Ascending aorta (tissue), 2 donors: ENCODE data around the gene SLC12A6. TPM values are rescaled to one million over a fixed set of nuclear protein-coding genes. Genes with fewer than 3 reads are reported as not detected.
A peak's percentile ranks its signal among the peaks of the same experiment; 100 is the strongest.

ENCODE experiments used
- DNase-seq, 2 donors: peaks; one replicate each; pipeline ENCODE4 v3.0.0-alpha.2; 2019; ENCODE audit warnings: low spot score in 2 of 2
- H3K27ac ChIP-seq, 2 donors: fragments of 200-600 bp; sonication (generic); one replicate each; pipeline ENCODE4 v1.5.1; 2016 to 2017; ENCODE audit warnings: mild to moderate bottlenecking in 1 of 2
- H3K27me3 ChIP-seq: fragments of 200-600 bp; sonication (generic); one replicate; pipeline ENCODE4 v1.5.1; 2017
- H3K36me3 ChIP-seq, 2 donors: fragments of 200-600 bp; sonication (generic); one replicate each; pipeline ENCODE4 v1.5.1; 2016
- H3K4me1 ChIP-seq, 2 donors: fragments of 200-600 bp; sonication (generic); one replicate each; pipeline ENCODE4 v1.5.1; 2016 to 2017; ENCODE audit warnings: mild to moderate bottlenecking in 1 of 2
- H3K4me3 ChIP-seq, 2 donors: fragments of 200-600 bp; sonication (generic); one replicate each; pipeline ENCODE4 v1.5.1; 2016 to 2017; ENCODE audit warnings: mild to moderate bottlenecking in 1 of 2
- H3K9me3 ChIP-seq, 2 donors: fragments of 200-600 bp; sonication (generic); one replicate each; pipeline ENCODE4 v1.5.1; 2016
- CTCF ChIP-seq, 3 experiments: fragments of 200-600 bp in 2 of 3; fragments of 450-650 bp in 1 of 3; sonication (generic) in 2 of 3; IDR thresholded peaks; one replicate each; pipeline ENCODE4 v1.5.1; 2016 to 2019; ENCODE audit warnings: antibody characterized with exemption in 3 of 3, mild to moderate bottlenecking in 1 of 3, moderate library complexity in 1 of 3
- intact Hi-C: fragments of 100-400 bp; cut with DNase I; formaldehyde crosslinking; loops from one replicate; pipeline ENCODE4 v1.15.1; 2023
- total RNA-seq: library from RNA; depleted of rRNA; stranded (reverse); fragments of >200 nt; gene quantifications from one replicate; pipeline ENCODE4 v1.1.0, GENCODE V29; 2016

SLC12A6 gene
- total RNA-seq, 1 donor from 2014 or later: 65.8 TPM

GRCh38 chr15:34323217-34323616 is 14.4 kb downstream of the SLC12A6 start:
- H3K36me3 ChIP-seq: no peaks in the 10 kb centered on the region
- H3K4me1 ChIP-seq: peaks cover 0 to 15% of the 10 kb centered on the region in 2 donors
- TF ChIP-seq CTCF (IDR thresholded peaks at IDR 0.05): no peak
- no peak overlapping the region for H3K4me3 ChIP-seq
- H3K27me3 ChIP-seq: no peaks in the 10 kb centered on the region
- no peaks in the 10 kb centered on the region for H3K9me3 ChIP-seq
- intact Hi-C loops: no loop called here
- no peak overlapping the region for H3K27ac ChIP-seq
- no peak for DNase-seq

GRCh38 chr15:34318277-34319079 is 19.1 kb downstream of the SLC12A6 start:
- no peaks in the 10 kb centered on the region for H3K27me3 ChIP-seq
- no peak for TF ChIP-seq CTCF (IDR thresholded peaks at IDR 0.05)
- DNase-seq: peak in 1 of 2 donors; percentile 80
- H3K27ac ChIP-seq: peak overlapping the region; percentile 75 to 77
- intact Hi-C loops: loop anchor here (5.0 kb wide), 1 partner anchor 41 kb away; no protein-coding TSS in a partner anchor
- H3K4me1 ChIP-seq: peaks cover 0 to 16% of the 10 kb centered on the region in 2 donors
- peaks cover 0 to 3% of the 10 kb centered on the region in 2 donors for H3K36me3 ChIP-seq
- peak overlapping the region; percentile 65 to 68 for H3K4me3 ChIP-seq
- no peaks in the 10 kb centered on the region for H3K9me3 ChIP-seq

- Histone ChIP-seq H3K4me3 (no peak overlapping the region), H3K27me3 (no peaks in the 10 kb centered on the region), H3K4me1 (peaks cover 0 to 13% of the 10 kb centered on the region in 2 donors), H3K9me3 (no peaks in the 10 kb centered on the region), H3K36me3 (peaks cover 0 to 3% of the 10 kb centered on the region in 2 donors), H3K27ac (no peak overlapping the region)
- intact Hi-C loops: loop anchor here (5.0 kb wide), 1 partner anchor 37 kb away; no protein-coding TSS in a partner anchor
- no peak for DNase-seq
- TF ChIP-seq CTCF (IDR thresholded peaks at IDR 0.05): no peak
Observed at GRCh38 chr15:34314491-34315490, 22.8 kb downstream of the SLC12A6 start.

- Histone ChIP-seq H3K4me1 (peaks cover 0 to 11% of the 10 kb centered on the region in 2 donors), H3K27ac (no peak overlapping the region), H3K36me3 (peaks cover 0 to 3% of the 10 kb centered on the region in 2 donors), H3K27me3 (no peaks in the 10 kb centered on the region), H3K9me3 (no peaks in the 10 kb centered on the region), H3K4me3 (no peak overlapping the region)
- intact Hi-C loops: no loop called here
- no peak for DNase-seq
- no peak for TF ChIP-seq CTCF (IDR thresholded peaks at IDR 0.05)
Observed at GRCh38 chr15:34311563-34311962, 26.0 kb downstream of the SLC12A6 start.

- Histone ChIP-seq H3K4me1 (peaks cover 8 to 18% of the 10 kb centered on the region in 2 donors), H3K4me3 (no peak overlapping the region), H3K27ac (peak overlapping the region; percentile 53 to 66), H3K27me3 (no peaks in the 10 kb centered on the region), H3K36me3 (no peaks in the 10 kb centered on the region), H3K9me3 (no peaks in the 10 kb centered on the region)
- no peak for TF ChIP-seq CTCF (IDR thresholded peaks at IDR 0.05)
- intact Hi-C loops: no loop called here
- DNase-seq: no peak
Observed at GRCh38 chr15:34304613-34305012, 33.0 kb downstream of the SLC12A6 start.
